ENCODE results near the gene SNCA. TPM values are rescaled to one million over a fixed set of nuclear protein-coding genes. Genes with fewer than 3 reads are reported as not detected.

SNCA gene
- total RNA-seq, 2 experiments from 2014 or later = 1.6 to 2.0 TPM

DNA sequence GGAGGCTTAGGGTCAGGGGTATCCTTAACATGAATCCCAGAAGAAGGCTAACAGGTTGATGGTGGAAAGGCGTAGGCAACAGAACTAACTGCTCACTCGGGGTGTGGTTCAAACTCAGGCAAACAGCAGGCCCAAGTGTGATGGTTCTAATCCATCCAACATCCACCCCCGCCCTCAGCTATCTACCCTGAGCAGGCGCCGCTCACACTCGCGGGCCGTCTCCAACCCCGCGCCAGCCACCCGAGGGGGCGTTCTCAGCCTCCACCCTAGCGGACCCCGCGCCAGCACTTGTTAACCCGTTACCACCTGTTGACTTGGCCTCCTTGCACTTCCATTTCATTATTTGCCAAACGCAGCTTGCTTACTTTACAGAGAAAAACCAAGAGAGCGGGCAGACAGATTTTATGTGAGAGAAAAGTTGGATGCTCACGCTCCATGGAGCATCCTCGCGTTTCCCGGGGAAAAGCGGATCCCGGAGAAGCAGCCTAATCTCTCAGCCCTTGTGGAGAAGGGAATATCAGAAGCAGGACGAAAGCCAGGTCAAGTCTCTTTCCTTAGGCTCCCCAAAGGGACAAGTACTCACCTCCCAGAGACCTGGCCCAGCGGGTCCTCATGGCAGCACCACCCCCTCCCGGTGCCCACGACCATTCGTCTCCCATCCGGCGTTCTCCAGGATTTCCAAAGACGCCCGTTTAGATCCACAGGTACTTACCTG is 773 bp downstream of the SNCA start:
- no peak for DNase-seq

DNA sequence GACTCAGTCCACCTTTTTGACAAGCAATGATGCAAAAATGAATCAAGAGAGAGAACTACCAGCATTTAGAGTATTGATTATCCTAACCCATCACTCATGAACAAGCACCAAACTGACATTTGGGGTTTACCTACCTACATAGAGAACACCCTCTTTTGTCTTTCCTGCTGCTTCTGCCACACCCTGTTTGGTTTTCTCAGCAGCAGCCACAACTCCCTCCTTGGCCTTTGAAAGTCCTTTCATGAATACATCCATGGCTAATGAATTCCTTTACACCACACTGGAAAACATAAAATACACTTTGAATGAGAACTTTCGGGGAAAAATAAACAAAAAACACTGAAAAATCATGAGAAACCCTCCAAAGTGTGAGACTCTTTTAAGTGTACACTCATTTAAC is 1.5 kb downstream of the SNCA start:
- H3K4me1 Mint-ChIP-seq = peaks cover 21% of the 10 kb centered on the region
- H3K4me3 Mint-ChIP-seq = no peak overlapping the region
- CTCF ChIA-PET = no interaction called here
- ATAC-seq = no peak
- H3K27ac Mint-ChIP-seq = no peak overlapping the region
- H3K27me3 Mint-ChIP-seq = peaks cover 65% of the 10 kb centered on the region
- peaks cover 2% of the 10 kb centered on the region for H3K36me3 Mint-ChIP-seq
- no peaks in the 10 kb centered on the region for H3K9me3 Mint-ChIP-seq (ENCODE audit: low read depth)
- DNase-seq = no peak

More for the DNA sequence above, 773 bp downstream of the SNCA start:
- H3K36me3 Mint-ChIP-seq = peaks cover 2% of the 10 kb centered on the region
- H3K27ac Mint-ChIP-seq = no peak overlapping the region
- CTCF ChIA-PET = no interaction called here
- no peak for ATAC-seq
- peaks cover 21% of the 10 kb centered on the region for H3K4me1 Mint-ChIP-seq
- H3K9me3 Mint-ChIP-seq (ENCODE audit: low read depth) = no peaks in the 10 kb centered on the region
- H3K27me3 Mint-ChIP-seq = peaks cover 68% of the 10 kb centered on the region
- H3K4me3 Mint-ChIP-seq = peak overlapping the region; percentile 33

DNA sequence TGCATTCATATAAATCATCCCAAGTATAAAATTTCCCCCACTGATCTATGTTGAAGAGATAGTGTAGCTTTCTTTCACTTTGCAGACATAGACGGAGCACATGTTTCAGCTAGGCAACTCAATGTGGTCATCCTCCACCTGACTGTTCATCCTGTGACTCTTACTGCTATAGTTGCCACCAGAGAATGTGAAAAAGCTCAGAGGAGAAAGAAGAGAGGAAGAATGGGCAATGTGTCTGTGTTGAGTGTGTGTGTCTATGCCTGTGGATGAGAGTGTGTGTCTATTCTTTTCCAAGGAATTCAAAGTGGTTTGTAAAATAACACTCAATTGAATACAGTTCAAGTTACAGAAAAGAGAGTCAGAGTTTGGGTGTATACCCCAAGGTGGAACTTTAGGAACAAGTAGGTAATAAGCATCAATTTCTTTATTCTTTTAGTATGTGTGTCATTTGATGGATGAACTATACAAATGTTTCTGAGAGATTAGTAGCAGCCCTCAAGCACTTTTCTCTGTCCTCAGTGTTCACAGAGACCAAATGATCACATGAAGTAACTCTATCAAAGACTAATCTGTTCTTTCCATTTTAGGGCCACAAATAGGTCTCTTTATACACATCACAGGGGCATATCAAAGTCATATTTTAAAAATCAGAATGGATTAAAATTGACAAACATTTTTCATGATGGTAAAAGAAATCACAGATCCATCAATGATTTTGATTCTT is 2.3 kb downstream of the SNCA start:
- H3K27ac Mint-ChIP-seq = no peak overlapping the region
- CTCF ChIA-PET = no interaction called here
- no peaks in the 10 kb centered on the region for H3K9me3 Mint-ChIP-seq (ENCODE audit: low read depth)
- peaks cover 2% of the 10 kb centered on the region for H3K36me3 Mint-ChIP-seq
- H3K4me3 Mint-ChIP-seq = no peak overlapping the region
- DNase-seq = no peak
- H3K27me3 Mint-ChIP-seq = peaks cover 62% of the 10 kb centered on the region
- peaks cover 27% of the 10 kb centered on the region for H3K4me1 Mint-ChIP-seq
- ATAC-seq = no peak

DNA sequence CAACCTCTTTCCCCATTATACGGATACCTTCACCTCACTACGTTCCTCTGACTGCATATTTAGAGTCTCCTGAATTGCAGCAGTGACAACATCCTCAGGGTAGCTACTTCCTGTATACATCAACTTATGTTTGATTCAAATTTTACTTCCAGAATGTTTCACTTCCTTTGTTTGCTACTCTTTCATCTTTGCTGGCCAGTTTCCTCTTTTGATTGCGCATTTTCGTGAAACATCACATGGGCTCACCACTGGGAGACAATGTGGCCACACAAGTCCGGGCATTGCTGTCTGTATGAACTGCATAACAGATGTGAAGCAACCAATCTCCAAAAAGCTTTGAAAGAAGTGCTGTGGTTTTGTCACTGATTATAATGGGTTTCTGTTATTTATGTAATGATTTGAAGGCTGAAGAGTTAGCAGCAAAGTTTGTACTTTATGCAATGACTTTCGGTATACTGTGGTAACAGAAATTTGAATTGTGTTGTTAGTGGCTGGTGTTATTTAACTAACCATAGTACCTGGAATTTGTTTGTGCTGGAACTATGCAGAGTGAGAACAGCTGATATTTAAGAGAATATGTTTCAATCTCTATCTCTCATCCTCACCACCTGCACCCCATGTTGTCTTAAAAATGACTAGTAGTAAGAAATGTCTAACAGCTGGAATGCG is 7.4 kb downstream of the SNCA start:
- ATAC-seq (peak; percentile 86), DNase-seq (peak; percentile 69)
- Mint-ChIP-seq H3K27ac (peak overlapping the region; percentile 68), H3K36me3 (peaks cover 4% of the 10 kb centered on the region), H3K9me3 (ENCODE audit: low read depth) (no peaks in the 10 kb centered on the region), H3K27me3 (peaks cover 26% of the 10 kb centered on the region), H3K4me3 (peak overlapping the region; percentile 31), H3K4me1 (peaks cover 17% of the 10 kb centered on the region)
- CTCF ChIA-PET = no interaction called here

DNA sequence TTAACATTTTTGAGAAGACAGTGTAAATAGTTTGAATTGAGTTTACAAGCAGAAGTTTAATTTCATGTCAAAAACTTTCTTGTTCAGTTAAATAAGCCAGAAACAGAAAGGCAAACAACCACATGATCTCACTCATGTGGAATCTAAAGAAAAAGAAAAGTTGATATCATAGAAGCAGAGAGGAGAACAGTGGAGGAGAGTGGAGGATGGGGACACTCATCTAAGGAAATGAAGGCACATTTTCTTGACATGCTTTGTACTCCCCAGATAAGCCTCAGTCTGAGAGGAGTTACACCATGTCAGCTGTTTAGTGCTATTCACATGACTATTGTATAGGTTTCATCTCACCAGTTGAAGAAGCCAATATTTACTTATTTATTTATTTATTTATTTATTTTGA is 13.5 kb downstream of the SNCA start:
- H3K4me1 Mint-ChIP-seq = peaks cover 3% of the 10 kb centered on the region
- H3K27me3 Mint-ChIP-seq = peaks cover 14% of the 10 kb centered on the region
- no peaks in the 10 kb centered on the region for H3K9me3 Mint-ChIP-seq (ENCODE audit: low read depth)
- DNase-seq (no peak), ATAC-seq (no peak)
- CTCF ChIA-PET = no interaction called here
- H3K36me3 Mint-ChIP-seq = no peaks in the 10 kb centered on the region
- no peak overlapping the region for H3K4me3 Mint-ChIP-seq
- no peak overlapping the region for H3K27ac Mint-ChIP-seq

DNA sequence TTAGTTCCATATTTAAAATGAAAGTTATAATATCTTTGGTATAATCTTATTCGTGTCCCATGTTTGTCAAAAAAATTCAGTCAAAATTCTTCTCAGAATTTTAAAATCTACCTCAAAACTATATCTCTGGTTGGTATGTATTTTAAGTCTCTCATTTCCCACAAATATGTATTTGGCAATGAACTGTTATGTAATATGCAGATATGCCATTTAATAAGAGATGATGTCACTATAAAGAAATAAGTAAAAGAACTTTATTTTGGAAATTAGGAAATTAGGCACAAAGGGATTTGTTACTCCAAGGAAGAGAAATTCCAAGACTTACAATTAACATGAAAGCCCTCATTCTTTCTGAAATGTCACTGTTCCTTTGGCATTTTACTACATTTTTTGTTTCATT is 15.3 kb downstream of the SNCA start:
- Mint-ChIP-seq H3K9me3 (ENCODE audit: low read depth) (no peaks in the 10 kb centered on the region), H3K36me3 (no peaks in the 10 kb centered on the region), H3K4me1 (no peaks in the 10 kb centered on the region), H3K27ac (no peak overlapping the region), H3K4me3 (no peak overlapping the region), H3K27me3 (peaks cover 15% of the 10 kb centered on the region)
- CTCF ChIA-PET = no interaction called here
- no peak for DNase-seq
- no peak for ATAC-seq

DNA sequence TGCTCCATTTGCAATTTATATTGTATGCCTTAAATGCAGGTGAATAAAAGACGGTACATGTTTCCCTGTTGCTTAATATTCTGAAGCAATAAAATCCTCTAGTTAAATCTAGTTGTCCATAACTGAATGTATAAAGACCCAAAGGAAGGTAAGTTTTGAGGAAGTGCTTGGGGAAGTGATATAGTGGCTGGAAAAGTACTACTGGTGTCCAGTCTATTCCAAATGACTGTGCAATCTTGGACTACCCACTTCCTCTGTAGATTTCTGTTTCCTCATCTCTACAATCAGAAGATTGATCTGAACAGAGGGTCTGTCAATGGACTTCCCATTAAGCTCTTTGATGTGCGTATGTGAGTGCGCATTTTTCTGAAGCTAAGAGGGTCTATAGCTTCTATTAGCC is 17.0 kb downstream of the SNCA start:
- ATAC-seq (no peak), DNase-seq (no peak)
- no peaks in the 10 kb centered on the region for H3K36me3 Mint-ChIP-seq
- no peaks in the 10 kb centered on the region for H3K9me3 Mint-ChIP-seq (ENCODE audit: low read depth)
- CTCF ChIA-PET = no interaction called here
- H3K27ac Mint-ChIP-seq = no peak overlapping the region
- H3K4me3 Mint-ChIP-seq = no peak overlapping the region
- peaks cover 12% of the 10 kb centered on the region for H3K27me3 Mint-ChIP-seq
- no peaks in the 10 kb centered on the region for H3K4me1 Mint-ChIP-seq

DNA sequence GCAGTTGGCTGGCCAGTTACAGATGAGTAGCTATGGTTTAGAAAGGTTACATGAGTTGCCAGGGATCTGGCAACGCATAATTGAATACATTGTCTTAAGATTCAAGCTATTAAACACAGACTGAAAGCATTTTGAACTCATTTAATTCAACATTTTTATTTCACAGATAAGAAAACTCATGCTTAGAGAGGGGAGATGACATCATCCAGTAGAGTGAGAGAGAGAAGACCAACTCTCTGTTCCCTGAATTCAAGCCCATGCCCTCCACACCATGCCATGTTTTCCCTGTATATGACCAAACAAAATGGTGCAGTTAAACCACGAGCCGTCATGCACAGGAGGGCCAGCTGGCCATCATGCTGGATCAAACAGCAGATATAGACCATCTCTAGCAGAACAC is 22.6 kb downstream of the SNCA start:
- CTCF ChIA-PET = no interaction called here
- Mint-ChIP-seq H3K27ac (no peak overlapping the region), H3K9me3 (ENCODE audit: low read depth) (no peaks in the 10 kb centered on the region), H3K4me3 (no peak overlapping the region), H3K4me1 (no peaks in the 10 kb centered on the region), H3K36me3 (no peaks in the 10 kb centered on the region), H3K27me3 (peaks cover 8% of the 10 kb centered on the region)
- no peak for DNase-seq
- no peak for ATAC-seq

DNA sequence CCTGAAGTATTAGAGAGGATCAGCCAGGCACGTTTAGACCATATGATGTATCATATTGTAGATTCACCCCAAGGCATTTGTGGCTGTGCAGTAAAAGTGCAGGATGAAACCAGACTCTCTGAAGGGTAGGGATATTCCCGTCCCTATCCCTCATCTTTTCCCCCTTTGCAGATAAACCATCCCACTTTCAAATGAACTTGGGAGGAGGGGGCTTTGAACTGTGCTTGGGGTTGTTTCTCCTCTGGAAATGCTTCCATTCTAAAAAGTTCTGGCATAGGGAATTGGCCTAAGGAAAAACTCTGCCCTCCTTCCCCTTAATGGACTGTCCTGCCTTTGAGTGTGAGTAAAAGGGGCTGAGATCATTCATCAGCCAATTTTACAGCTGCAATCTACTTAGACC is 23.8 kb downstream of the SNCA start:
- CTCF ChIA-PET = no interaction called here
- ATAC-seq = no peak
- Mint-ChIP-seq H3K27ac (no peak overlapping the region), H3K27me3 (no peaks in the 10 kb centered on the region), H3K4me1 (no peaks in the 10 kb centered on the region), H3K36me3 (no peaks in the 10 kb centered on the region), H3K4me3 (no peak overlapping the region), H3K9me3 (ENCODE audit: low read depth) (no peaks in the 10 kb centered on the region)
- no peak for DNase-seq

DNA sequence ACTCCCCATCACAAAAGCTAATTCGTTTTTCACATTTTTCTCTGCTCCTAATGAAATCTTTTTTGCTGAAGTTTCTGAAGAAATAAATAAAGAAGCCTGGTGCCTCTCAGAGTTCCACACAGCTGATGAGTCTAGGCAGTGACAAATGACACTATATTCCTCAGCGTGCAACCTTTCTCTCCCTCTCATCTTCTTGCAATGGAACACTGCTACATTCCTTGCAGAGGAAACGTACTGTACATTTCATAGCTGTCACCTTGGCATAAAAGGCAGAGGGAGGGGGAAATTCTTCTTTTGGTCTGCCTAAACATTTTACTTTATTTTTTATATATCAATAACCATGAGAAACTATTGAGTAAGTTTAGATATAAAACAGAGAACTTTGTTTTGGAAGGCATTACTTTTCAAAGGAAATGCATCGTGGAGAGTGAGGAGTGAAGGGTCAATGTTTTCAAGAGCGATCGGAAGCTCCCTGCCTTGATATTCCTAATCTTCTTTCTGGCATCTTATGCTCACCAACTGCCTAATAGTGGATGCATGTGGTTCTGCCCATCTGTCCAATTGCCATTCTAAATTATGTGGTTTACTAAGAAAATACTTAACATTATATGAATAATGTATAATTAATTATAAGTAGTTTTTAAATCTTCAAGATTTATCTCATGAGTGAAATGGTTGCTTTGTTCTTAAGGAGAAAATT is 29.4 kb downstream of the SNCA start:
- Mint-ChIP-seq H3K4me3 (no peak overlapping the region), H3K27me3 (no peaks in the 10 kb centered on the region), H3K9me3 (ENCODE audit: low read depth) (no peaks in the 10 kb centered on the region), H3K4me1 (no peaks in the 10 kb centered on the region), H3K36me3 (no peaks in the 10 kb centered on the region), H3K27ac (no peak overlapping the region)
- DNase-seq = no peak
- ATAC-seq = no peak
- CTCF ChIA-PET = no interaction called here

DNA sequence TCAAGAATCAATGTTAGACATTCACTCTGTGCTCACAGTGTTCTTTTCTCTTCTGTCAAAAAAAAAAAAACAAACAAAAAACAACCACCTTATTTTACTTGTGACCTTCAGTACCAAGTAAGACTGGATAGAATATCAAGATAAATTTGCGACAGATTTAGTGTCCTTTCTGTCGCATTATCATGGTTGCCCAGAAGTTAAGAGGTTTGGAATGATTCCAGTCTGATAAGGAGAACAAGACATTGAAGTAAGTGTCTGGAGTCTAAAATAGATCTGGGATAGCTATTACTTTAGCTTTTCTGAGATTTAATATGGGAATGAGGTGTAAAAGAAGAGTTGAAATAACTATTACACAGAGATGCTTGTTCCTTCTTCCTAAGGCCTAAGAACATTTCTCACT is 31.7 kb downstream of the SNCA start:
- DNase-seq (no peak), ATAC-seq (no peak)
- CTCF ChIA-PET = interaction anchor here (0.6 kb wide), 1 partner anchor 125 kb away, joined by 4 read pairs; no protein-coding TSS in a partner anchor
- H3K4me3 Mint-ChIP-seq = no peak overlapping the region
- no peaks in the 10 kb centered on the region for H3K4me1 Mint-ChIP-seq
- no peak overlapping the region for H3K27ac Mint-ChIP-seq
- H3K9me3 Mint-ChIP-seq (ENCODE audit: low read depth) = no peaks in the 10 kb centered on the region
- H3K36me3 Mint-ChIP-seq = no peaks in the 10 kb centered on the region
- H3K27me3 Mint-ChIP-seq = no peaks in the 10 kb centered on the region

DNA sequence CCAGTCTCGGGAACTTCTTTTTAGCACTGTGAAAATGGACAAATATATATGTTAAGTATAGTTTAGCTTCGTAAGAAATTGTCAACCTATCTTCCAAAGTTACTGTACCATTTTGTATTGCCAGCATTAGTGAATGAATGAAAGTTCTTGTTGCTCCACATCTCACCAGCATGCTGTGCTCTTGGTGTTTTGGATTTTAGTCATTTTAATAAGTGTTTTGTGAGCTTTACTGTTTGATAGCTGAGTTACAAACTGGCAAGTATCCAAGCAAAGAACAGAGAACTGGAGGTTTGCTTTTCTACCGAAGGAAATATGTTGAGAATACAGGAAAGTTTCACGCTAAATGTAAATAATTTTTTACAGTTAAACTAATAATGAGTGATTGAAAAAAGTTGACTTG is 33.0 kb downstream of the SNCA start:
- no peaks in the 10 kb centered on the region for H3K9me3 Mint-ChIP-seq (ENCODE audit: low read depth)
- ATAC-seq = no peak
- H3K4me1 Mint-ChIP-seq = no peaks in the 10 kb centered on the region
- no peak overlapping the region for H3K4me3 Mint-ChIP-seq
- H3K27me3 Mint-ChIP-seq = no peaks in the 10 kb centered on the region
- no peak for DNase-seq
- CTCF ChIA-PET = no interaction called here
- H3K27ac Mint-ChIP-seq = no peak overlapping the region
- no peaks in the 10 kb centered on the region for H3K36me3 Mint-ChIP-seq

DNA sequence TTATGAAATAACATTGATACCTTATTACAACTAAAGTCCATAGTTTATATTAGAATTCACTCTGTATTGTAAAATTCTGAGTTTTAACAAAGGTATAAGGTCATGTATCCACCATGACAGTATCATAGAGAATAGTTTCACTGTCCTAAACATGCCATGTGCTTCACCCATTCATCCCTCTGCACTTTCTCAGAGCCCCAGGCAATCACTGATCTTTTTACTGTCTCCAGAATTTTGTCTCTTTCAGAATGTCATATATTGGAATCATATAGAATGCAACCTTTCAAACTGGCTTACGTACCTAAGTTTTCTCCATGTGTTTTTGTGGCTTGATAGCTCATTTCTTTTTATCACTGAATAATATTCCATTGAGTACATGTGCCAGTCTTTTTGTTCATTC is 33.9 kb downstream of the SNCA start:
- no peaks in the 10 kb centered on the region for H3K9me3 Mint-ChIP-seq (ENCODE audit: low read depth)
- no peak for ATAC-seq
- no peaks in the 10 kb centered on the region for H3K36me3 Mint-ChIP-seq
- H3K4me1 Mint-ChIP-seq = no peaks in the 10 kb centered on the region
- no peaks in the 10 kb centered on the region for H3K27me3 Mint-ChIP-seq
- CTCF ChIA-PET = interaction anchor here (0.7 kb wide), 1 partner anchor 602 kb away, joined by 3 read pairs; no protein-coding TSS in a partner anchor
- H3K4me3 Mint-ChIP-seq = no peak overlapping the region
- no peak for DNase-seq
- no peak overlapping the region for H3K27ac Mint-ChIP-seq
